ENCODE measurements around the gene HCN3.
A peak's percentile ranks its signal among the peaks of the same experiment; 100 is the strongest.

HCN3 gene

DNA sequence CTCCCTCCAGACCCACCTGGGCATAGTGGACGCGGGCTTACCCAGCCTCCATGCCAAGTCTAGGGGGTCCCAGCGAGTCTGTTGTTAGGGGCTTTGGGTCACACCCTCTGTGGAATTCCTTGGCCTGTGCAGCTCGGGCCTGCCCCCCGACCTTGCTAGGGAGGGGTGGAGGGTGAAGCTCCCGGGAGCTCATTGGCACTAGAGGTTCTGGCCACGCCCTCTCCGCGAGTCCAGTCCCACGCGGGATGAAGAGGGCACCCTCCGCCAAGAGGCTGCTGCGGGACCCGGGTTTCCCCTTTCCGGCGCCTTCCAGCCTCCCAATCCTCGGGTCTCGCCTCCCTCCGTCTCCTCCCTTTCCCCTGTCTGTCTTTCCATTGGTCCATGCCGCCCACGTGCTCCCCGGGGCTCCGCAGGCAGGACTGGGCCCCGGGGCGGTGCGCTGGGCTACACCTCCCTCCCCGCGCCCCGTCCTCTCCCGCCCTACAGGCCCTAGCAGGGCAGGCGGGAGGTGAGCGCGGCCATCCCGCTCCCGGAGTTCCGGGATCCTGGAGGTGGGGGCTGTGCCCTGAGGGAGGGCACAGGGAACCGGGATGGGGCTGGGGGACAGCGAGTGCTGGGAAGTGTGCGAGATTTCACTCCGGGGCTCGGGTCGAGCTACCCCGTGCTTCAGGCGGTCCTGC, 46.9 kb downstream of the HCN3 start (continued):
- TF ChIP-seq KLF7 (tag by site-specific recombination; IDR thresholded peaks at IDR 0.05; ENCODE audit: borderline replicate concordance), result peak; percentile 21; the same call in 1 of the 2 replicates
- TF ChIP-seq, protein P1, sequence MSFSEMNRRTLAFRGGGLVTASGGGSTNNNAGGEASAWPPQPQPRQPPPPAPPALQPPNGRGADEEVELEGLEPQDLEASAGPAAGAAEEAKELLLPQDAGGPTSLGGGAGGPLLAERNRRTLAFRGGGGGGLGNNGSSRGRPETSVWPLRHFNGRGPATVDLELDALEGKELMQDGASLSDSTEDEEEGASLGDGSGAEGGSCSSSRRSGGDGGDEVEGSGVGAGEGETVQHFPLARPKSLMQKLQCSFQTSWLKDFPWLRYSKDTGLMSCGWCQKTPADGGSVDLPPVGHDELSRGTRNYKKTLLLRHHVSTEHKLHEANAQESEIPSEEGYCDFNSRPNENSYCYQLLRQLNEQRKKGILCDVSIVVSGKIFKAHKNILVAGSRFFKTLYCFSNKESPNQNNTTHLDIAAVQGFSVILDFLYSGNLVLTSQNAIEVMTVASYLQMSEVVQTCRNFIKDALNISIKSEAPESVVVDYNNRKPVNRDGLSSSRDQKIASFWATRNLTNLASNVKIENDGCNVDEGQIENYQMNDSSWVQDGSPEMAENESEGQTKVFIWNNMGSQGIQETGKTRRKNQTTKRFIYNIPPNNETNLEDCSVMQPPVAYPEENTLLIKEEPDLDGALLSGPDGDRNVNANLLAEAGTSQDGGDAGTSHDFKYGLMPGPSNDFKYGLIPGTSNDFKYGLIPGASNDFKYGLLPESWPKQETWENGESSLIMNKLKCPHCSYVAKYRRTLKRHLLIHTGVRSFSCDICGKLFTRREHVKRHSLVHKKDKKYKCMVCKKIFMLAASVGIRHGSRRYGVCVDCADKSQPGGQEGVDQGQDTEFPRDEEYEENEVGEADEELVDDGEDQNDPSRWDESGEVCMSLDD (tag by site-specific recombination; IDR thresholded peaks at IDR 0.05), result peak; percentile 96
- TF ChIP-seq ZNF560 (tag by site-specific recombination; IDR thresholded peaks at IDR 0.05; ENCODE audit: borderline replicate concordance), result no peak
- TF ChIP-seq, protein P2, sequence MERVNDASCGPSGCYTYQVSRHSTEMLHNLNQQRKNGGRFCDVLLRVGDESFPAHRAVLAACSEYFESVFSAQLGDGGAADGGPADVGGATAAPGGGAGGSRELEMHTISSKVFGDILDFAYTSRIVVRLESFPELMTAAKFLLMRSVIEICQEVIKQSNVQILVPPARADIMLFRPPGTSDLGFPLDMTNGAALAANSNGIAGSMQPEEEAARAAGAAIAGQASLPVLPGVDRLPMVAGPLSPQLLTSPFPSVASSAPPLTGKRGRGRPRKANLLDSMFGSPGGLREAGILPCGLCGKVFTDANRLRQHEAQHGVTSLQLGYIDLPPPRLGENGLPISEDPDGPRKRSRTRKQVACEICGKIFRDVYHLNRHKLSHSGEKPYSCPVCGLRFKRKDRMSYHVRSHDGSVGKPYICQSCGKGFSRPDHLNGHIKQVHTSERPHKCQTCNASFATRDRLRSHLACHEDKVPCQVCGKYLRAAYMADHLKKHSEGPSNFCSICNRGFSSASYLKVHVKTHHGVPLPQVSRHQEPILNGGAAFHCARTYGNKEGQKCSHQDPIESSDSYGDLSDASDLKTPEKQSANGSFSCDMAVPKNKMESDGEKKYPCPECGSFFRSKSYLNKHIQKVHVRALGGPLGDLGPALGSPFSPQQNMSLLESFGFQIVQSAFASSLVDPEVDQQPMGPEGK (tag by site-specific recombination; IDR thresholded peaks at IDR 0.05), result peak; percentile 97
- TF ChIP-seq ZNF621 (tag by site-specific recombination; IDR thresholded peaks at IDR 0.05), result no peak

DNA sequence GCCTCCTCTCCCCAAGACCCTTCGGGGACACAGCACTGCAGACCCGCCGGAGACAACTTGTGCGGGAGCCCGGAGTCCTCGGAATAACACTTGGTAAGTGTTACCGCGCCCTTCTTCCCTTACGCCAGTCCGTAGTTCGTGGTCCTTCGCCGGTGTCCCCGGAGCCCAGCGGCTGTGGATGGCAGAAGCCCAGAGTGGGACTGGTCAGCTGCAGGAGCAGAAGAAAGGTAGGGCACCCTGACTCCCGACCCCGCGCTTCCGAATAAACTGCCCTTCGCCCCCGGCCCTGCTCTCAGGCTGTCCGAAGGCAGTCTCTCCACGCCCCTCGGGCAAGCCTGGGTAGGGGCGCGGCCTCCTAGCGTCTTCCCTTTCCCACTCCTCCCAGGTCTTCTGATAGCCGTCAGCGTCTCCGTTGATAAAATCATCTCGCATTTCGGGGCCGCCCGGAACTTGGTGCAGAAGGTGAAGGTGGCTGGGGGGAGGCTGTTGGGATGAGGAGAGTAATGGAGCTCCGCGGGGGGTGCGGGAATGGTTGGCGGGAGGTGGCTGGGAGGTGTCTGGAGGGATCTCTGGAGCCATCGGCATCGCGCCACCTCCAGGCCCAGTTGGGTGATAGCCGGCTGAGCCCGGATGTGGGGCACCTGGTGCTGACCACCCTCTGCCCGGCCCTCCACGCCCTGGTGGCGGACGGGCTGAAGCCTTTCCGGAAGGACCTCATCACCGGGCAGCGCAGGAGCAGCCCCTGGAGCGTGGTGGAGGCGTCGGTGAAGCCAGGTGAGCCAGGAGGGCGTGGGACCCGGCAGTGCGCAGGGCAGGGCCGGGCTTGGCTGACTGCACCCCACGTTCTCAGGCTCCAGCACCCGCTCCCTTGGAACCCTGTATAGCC, 47.7 kb downstream of the HCN3 start:
- Histone ChIP-seq H3K9me3 (ENCODE audit: control insufficient read depth, insufficient read depth, low read depth, low read length) (no peaks in the 10 kb centered on the region), H3K4me1 (ENCODE audit: control insufficient read depth, insufficient read depth, low read length) (0 out of 2 replicates have a peak, but pooled peaks cover 3% of the 10 kb centered on the region), H3K36me3 (ENCODE audit: control insufficient read depth in 2 of 2, insufficient read depth in 1 of 2, low read length in 2 of 2) (peaks cover 18 to 57% of the 10 kb centered on the region in 2 experiments), H3K27ac (ENCODE audit: extremely low read depth, low read depth, low read length) (peak overlapping the region; percentile 65), H3K4me3 (ENCODE audit: low read depth, low read length) (peak overlapping the region; percentile 86)
- CTCF ChIA-PET, result interaction anchor here (0.6 to 8.4 kb wide), 13 partner anchors 14 to 271 kb away, joined by 3 to 77 read pairs (median 3); partner anchors contain the start of gene KRTCAP2
- POLR2A ChIA-PET, result interaction anchor here (0.6 to 4.4 kb wide), 11 partner anchors 17 to 152 kb away, joined by 3 to 32 read pairs (median 4); partner anchors contain the start of genes CLK2, ENTREP3, FDPS and KRTCAP2
- peak; percentile 78 for TF ChIP-seq ZIC2 (tag by site-specific recombination; IDR thresholded peaks at IDR 0.05)
- TF ChIP-seq ZFP69B (tag by site-specific recombination; IDR thresholded peaks at IDR 0.05), result 0 out of 2 replicates have a peak, but pooled peaks have one; percentile 35
- no peak for TF ChIP-seq GFI1B (tag by site-specific recombination; IDR thresholded peaks at IDR 0.05)
- TF ChIP-seq ZNF843 (tag by site-specific recombination; IDR thresholded peaks at IDR 0.05), result 0 out of 2 replicates have a peak, but pooled peaks have one; percentile 14
- TF ChIP-seq, protein P3, sequence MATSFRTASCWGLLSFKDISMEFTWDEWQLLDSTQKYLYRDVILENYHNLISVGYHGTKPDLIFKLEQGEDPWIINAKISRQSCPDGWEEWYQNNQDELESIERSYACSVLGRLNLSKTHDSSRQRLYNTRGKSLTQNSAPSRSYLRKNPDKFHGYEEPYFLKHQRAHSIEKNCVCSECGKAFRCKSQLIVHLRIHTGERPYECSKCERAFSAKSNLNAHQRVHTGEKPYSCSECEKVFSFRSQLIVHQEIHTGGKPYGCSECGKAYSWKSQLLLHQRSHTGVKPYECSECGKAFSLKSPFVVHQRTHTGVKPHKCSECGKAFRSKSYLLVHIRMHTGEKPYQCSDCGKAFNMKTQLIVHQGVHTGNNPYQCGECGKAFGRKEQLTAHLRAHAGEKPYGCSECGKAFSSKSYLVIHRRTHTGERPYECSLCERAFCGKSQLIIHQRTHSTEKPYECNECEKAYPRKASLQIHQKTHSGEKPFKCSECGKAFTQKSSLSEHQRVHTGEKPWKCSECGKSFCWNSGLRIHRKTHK (tag by site-specific recombination; IDR thresholded peaks at IDR 0.05), result no peak
- TF ChIP-seq ZNF354C (tag by site-specific recombination; IDR thresholded peaks at IDR 0.05; ENCODE audit: borderline replicate concordance, low read depth), result no peak
- peak; percentile 71; the same call in 1 of the 2 replicates for TF ChIP-seq KLF9 (tag by site-specific recombination; IDR thresholded peaks at IDR 0.05; ENCODE audit: low read depth)
- no peak for TF ChIP-seq ZNF148 (tag by site-specific recombination; IDR thresholded peaks at IDR 0.05; ENCODE audit: borderline replicate concordance)
- TF ChIP-seq, protein P4, sequence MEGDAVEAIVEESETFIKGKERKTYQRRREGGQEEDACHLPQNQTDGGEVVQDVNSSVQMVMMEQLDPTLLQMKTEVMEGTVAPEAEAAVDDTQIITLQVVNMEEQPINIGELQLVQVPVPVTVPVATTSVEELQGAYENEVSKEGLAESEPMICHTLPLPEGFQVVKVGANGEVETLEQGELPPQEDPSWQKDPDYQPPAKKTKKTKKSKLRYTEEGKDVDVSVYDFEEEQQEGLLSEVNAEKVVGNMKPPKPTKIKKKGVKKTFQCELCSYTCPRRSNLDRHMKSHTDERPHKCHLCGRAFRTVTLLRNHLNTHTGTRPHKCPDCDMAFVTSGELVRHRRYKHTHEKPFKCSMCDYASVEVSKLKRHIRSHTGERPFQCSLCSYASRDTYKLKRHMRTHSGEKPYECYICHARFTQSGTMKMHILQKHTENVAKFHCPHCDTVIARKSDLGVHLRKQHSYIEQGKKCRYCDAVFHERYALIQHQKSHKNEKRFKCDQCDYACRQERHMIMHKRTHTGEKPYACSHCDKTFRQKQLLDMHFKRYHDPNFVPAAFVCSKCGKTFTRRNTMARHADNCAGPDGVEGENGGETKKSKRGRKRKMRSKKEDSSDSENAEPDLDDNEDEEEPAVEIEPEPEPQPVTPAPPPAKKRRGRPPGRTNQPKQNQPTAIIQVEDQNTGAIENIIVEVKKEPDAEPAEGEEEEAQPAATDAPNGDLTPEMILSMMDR (tag by site-specific recombination; IDR thresholded peaks at IDR 0.05), result peak; percentile 94
- TF ChIP-seq, protein P5, sequence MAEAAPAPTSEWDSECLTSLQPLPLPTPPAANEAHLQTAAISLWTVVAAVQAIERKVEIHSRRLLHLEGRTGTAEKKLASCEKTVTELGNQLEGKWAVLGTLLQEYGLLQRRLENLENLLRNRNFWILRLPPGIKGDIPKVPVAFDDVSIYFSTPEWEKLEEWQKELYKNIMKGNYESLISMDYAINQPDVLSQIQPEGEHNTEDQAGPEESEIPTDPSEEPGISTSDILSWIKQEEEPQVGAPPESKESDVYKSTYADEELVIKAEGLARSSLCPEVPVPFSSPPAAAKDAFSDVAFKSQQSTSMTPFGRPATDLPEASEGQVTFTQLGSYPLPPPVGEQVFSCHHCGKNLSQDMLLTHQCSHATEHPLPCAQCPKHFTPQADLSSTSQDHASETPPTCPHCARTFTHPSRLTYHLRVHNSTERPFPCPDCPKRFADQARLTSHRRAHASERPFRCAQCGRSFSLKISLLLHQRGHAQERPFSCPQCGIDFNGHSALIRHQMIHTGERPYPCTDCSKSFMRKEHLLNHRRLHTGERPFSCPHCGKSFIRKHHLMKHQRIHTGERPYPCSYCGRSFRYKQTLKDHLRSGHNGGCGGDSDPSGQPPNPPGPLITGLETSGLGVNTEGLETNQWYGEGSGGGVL (tag by site-specific recombination; IDR thresholded peaks at IDR 0.05), result peak; percentile 75
- peak; percentile 92 for TF ChIP-seq ZBTB8A (tag by site-specific recombination; IDR thresholded peaks at IDR 0.05)
- TF ChIP-seq ZNF692 (tag by site-specific recombination; IDR thresholded peaks at IDR 0.05), result no peak
- TF ChIP-seq ZFP37 (tag by site-specific recombination; IDR thresholded peaks at IDR 0.05), result no peak

Data from HEK293 (cell line).